ENCODE results near the gene NFIX.

DNA sequence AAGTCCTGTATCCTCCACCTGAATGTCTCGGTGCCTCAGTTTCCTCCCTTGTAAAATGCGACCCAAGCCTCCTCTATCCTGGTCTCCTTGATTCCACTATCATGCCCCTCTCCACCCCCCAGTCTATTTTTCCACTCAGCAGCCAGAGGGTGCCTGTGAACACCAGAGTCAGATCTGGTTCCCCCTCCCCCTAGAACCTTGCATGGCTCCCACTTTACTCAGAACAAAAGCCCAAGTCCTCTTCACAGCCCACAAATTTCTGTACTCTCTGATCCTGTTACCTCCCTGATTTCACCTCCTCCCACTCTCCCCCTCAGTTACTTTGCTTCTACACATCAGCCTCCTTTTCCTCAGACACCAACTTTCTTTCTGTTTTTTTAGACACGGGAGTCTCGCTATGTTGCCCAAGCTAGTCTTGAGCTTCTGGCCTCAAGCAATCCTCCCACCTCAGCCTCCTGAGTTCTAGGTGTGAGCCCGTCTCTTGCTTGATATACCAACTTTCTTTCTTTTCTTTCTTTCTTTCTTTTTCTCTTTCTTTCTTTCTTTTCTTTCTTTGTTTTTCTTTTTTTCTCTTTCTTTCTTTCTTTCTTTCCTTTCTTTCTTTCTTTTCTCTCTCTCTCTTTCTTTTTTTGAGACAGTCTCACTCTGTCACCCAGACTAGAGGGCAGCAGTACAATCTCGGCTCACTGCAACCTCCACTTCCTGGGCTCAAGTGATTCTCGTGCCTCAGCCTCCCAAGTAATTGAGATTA lies 25.0 kb upstream of the NFIX start:
- TF ChIP-seq, protein P1, sequence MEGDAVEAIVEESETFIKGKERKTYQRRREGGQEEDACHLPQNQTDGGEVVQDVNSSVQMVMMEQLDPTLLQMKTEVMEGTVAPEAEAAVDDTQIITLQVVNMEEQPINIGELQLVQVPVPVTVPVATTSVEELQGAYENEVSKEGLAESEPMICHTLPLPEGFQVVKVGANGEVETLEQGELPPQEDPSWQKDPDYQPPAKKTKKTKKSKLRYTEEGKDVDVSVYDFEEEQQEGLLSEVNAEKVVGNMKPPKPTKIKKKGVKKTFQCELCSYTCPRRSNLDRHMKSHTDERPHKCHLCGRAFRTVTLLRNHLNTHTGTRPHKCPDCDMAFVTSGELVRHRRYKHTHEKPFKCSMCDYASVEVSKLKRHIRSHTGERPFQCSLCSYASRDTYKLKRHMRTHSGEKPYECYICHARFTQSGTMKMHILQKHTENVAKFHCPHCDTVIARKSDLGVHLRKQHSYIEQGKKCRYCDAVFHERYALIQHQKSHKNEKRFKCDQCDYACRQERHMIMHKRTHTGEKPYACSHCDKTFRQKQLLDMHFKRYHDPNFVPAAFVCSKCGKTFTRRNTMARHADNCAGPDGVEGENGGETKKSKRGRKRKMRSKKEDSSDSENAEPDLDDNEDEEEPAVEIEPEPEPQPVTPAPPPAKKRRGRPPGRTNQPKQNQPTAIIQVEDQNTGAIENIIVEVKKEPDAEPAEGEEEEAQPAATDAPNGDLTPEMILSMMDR (IDR thresholded peaks at IDR 0.05), result no peak
- TF ChIP-seq EP300 (IDR thresholded peaks at IDR 0.05), result no peak
